GM18505 (cell line): ENCODE results near the gene TRIP13.
"Not testable (repeated sequence)": the region's sequence is repeated elsewhere in the genome, so short reads cannot be mapped to it uniquely, and the experiment has no call there.

Source experiments
- ATAC-seq: cut with Tn5 transposase; IDR thresholded peaks from one replicate; pipeline ENCODE4 v1.9.1; 2021; ENCODE audit not compliant: unreplicated experiment
- POLR2A ChIP-seq: IDR thresholded peaks from 4 replicates; pipeline ENCODE4 v1.6.1; 2011; ENCODE audit warnings: borderline replicate concordance; ENCODE audit not compliant: insufficient read depth, insufficient read length; ENCODE audit errors: extremely low read depth

TRIP13 gene

DNA sequence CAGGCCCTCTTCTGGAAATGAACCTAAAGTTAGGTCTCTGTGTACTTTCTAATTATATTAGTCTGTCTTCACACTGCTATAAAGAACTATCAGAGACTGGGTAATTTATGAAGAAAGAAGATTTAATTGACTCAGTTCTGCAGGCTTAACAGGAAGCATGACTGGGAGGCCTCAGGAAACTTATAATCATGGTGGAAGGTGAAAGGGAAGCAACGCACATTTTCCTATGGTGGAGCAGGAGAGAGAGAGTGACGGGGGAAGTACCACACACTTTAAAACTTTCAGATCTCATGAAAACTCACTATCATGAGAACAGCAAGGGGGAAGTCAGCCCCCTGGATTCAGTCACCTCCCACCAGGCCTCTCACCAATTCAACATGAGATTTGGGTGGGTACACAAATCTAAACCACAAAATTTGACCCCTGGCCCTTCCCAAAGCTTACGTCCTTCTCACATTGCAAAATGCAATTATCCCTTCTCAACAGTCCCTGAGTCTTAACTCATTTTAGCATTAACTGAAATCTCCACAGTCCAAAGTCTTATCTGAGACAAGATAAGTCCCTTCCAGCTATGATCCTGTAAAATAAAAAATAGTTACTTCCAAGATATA is 40.7 kb downstream of the TRIP13 start:
- TF ChIP-seq POLR2A, result no peak
- no peak for ATAC-seq

DNA sequence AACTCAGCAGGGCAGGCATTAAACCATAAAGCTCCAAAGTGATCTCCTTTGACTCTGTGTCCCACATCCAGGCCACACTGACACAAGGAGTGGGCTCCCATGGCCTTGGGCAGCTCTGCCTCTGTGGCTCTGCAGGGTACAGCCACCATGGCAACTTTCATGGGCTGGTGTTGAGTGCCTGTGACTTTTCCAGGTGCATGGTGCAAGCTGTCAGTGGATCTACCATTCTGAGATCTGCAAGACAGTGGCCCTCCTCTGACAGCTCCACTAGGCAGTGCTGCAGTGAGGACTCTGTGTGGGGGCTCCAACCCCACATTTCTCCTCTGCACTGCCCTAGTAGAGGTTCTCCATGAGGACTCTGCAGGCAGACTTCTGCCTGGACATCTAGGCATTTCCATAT is 41.3 kb downstream of the TRIP13 start:
- ATAC-seq, result not testable (repeated sequence)

DNA sequence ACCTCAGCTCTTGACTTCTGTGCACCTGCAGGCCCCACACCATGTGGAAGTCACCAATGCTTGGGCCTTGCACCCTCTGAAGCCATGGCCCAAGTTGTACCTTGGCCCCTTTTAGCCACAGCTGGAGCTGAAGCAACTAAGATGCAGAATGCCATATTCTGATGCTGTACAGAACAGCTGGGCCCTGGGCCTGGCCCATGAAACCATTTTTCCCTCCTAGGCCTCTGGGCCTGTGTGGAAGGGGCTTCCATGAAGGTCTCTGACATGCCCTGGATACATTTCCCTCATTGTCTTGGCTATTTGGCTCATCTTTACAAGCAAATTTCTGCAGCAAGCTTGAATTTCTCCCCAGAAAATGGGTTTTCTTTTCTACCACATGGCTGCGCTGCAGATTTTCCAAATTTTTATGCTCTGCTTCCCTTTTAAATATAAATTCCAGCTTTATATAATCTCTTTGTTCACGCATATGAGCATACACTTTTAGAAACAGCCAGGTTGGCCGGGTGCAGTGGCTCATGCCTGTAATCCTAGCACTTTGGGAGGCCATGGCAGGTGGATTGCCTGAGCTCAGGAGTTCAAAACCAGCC is 41.8 kb downstream of the TRIP13 start:
- ATAC-seq, result not testable (repeated sequence)

DNA sequence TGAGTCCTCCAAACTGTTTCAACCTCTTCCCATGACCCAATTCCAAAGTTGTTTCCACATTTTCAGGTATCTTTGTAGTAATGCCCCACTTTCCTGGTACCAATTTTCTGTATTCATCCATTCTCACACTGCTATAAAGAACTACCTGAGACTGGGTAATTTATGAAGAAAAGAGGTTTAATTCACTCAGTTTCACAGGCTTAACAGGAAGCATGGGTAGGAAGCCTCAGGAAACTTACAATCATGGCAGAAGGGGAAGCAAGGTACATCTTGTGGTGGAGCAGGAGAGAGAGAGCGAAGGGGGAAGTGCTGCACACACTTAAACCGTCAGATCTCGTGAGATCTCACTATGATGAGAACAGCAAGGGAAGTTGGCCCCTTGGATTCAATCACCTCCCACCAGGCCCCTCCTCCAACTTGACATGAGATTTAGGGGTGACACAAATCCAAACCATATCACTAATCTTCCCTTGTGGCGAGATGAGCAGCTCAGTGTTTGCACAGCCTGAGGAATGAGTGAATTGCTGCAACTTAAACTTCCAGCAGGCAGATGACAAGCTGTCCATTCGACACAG is 42.9 kb downstream of the TRIP13 start:
- no peak for ATAC-seq
- TF ChIP-seq POLR2A, result no peak

DNA sequence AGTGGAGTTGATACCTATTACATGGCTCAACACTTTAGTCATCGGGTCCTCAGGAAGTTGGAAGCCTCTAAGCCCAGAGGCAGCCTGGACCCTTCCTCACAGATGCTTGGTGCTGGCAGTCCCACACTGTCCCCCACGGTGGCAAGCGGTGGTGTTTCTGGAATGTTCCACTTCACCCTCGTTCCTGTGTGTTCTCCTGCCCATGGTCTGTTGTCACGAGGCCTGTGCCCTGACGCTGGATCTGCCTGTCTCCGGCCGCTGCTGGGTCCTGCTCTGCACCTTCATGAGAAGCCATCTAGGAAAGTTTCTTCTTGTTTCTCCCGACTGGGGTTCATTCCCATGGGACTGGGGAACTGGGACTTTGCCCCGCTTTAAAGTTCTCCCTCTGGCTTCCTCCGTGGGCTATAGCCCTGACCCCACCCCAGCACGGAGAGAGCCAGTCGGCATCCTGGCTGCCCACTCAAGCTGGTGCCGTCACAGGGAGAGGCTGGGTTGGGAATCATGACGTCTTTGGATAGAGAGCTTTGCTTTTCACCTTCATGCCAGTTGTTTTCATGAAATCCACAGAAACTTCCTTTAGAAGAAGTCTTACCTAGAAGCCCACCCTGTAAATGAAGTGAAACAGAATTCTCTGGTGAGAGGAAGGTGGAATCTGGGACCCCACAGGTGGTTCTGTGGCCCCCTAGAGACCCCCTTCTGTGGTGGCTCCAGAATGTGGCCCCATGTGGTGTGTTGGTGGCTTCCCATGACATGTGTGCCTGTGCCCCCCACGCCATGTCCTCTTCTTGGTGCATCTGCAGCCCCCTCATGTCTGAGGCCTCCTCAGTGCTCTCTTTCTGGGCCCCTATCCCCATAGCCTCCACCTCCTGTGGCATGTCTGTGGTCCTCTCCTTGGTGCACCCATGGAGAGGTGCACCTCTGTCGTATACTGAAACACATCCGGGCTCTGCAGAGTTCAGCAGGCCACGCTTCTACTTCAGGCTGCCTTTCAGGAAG is 43.8 kb downstream of the TRIP13 start:
- TF ChIP-seq POLR2A, result no peak
- no peak for ATAC-seq

DNA sequence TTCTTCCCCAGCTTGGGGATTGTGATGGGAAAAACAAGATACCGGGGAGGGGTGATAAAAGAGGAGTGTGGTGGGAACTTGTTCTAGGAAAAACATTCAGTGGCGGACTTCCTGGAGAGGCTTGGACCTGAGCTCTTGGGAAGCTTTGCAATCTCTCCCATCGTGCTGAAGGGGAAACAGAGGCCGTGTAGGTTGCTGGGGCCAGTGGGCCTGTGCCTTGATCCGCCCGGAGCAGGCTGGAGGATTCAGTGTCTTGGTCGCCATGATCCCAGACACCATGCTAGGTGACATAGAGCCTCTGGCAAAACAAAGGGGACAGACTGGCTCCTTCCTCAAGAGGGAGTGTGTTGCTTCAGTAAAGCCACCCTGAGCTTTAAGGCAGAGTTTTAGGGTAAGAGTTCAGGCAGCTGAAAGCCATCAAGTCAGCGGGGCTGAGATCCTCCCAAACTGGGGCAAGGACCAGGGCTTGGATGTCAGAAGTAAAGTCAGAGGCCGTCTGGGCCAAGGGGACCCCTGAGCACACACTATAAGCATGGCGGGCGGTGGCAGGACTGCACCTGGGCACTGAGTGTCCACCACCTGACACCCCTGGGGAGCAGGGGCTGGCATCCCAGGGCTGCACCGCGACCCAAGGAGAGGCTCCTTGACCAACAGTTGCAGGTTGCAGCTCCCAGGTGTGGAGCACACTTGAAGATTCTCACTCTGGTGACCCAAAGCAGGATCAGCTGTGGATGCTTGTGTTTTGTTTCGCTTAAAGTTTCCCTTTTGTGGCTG is 44.7 kb downstream of the TRIP13 start:
- ATAC-seq, result no peak
- TF ChIP-seq POLR2A, result no peak

DNA sequence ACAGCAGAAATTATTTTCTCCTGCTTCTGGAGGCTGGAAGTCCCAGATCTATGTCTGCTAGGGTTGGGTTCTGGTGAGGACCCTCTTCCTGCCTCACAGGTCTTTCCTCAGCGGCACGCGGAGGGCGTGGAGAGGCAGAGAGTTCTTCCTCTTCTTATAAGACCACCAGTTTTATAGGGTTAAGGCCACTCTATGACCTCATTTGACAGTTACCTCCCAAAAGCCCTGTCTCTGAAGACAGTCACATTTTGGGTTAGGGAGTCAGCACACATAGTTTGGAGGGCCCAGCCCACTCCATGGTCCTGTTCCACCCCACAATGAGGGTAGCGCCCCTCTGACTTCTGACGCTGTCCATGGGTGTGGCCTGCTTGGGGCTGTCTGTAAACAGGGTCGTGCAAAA is 46.7 kb downstream of the TRIP13 start:
- TF ChIP-seq POLR2A, result no peak
- no peak for ATAC-seq

DNA sequence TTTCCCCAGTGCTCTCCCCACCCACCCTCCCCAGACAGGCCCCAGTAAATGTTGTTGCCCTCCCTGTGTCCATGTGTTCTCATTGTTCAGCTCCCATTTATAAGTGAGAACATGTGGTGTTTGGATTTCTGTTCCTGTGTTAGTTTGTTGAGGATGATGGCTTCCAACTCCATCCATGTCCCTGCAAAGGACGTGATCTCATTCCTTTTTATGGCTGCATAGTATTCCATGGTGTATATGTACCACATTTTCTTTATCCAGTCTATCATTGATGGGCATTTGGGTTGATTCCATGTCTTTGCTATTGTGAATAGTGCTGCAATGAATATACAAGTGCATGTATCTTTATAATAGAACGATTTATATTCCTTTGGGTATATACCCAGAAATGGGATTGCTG is 48.1 kb downstream of the TRIP13 start:
- ATAC-seq, result not testable (repeated sequence)

DNA sequence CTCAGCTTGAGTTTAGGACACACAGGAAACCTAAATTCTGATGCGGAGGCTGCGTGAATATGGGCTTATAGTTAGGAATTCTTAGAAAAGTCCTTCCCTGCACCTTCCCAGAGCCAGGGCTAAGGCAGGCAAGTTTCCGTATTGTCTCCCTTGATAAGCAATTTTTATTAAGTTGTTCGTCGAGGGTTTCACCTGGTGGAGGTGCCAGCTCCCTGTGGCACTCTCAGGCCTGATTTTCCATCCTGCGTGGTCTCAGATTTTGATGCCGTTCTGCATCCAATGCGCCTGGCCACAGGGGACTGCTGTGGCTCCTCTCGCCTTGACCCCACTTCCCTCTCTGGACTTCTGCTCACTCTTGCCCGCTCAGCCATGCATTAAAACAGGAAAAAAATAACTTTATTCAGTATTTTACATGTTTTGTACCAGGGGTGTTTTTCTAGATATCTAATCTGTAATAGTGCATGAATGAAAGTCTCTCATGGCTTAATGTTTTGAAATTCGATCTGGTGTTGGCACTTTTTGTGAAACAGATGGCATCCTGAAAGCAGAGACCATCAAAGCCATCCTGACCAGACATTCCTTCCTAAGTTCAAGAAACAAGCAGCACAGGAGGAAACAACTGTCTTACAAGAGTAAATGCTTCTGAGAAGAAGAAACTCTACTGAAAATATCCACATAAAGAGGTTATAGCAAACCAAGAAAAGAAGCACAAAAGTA is 50.7 kb downstream of the TRIP13 start:
- TF ChIP-seq POLR2A, result no peak
- ATAC-seq, result no peak

DNA sequence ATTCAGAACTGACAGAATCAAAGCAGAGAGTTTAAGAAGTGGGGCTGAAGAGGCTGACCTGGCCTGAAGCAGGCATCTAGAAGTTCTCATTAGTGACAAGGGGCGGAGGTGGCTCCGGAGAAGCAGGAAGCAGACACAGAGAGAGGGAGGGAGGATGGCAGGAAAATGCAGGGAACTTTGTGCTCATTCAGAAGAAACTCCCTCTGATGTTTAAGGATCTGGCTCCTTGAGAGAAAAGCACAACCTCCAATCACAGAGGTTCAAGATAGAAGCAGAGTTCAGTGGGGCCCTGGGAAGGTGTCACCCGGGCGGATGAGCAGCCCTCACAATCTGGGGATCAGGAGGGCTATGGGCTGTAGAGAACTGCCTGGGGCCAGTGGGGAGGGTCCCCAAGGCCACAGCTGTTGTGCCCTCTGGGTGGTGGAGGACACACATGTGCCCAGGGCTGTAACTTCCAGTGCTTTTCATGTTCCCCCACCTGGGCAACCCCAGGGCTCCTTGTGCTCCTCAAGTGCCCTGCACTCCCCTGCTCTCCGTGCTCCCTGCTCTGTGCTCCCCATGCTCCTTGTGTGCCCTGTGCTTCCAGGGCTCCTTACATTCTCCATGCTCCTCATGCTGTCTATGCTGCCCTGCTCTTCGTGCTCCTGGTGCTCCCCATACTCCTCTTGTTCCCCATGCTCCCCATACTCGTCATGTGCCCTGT is 51.4 kb downstream of the TRIP13 start:
- TF ChIP-seq POLR2A, result no peak
- ATAC-seq, result no peak

DNA sequence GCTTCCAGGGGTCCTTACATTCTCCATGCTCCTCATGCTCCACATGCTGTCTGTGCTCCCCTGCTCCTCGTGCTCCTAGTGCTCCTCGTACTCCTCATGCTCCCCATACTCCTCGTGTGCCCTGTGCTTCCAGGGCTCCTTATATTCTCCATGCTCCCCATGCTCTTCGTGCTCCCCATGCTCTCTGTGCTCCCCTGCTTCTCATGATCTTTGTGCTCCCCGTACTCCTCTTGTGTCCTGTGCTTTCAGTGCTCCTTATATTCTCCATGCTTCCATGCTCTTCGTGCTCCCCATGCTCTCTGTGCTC is 51.9 kb downstream of the TRIP13 start:
- no peak for ATAC-seq

DNA sequence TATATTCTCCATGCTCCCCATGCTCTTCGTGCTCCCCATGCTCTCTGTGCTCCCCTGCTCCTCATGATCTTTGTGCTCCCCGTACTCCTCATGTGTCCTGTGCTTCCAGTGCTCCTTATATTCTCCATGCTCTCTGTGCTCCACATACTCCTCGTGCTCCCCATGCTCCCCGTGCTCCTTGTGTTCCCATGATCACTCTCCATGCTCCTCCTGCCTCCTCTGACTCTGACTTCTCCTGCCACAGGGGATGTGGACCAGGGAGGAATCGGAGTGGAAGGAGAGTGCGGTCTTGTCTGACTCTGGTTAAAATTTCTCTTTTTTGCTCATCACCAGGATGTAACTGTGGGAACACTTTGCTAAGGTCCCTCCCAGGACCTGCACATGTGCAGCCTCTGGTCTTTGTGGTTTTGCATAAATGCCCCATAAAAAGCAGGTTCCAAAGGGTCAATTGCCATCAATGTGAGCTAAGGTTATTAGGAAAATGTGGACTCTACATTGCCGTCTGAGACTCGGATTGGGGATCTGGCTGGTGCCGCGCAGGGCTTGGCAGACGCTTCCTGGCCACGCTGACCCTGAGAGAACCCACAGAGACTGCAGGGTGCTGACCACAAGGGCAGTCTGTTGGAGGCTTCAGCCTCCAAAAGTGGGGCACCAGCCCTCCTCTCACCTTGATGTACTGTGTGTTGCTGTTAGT is 52.5 kb downstream of the TRIP13 start:
- ATAC-seq, result no peak
- no peak for TF ChIP-seq POLR2A

More for the DNA sequence above, 51.9 kb downstream of the TRIP13 start:
- no peak for TF ChIP-seq POLR2A
